Islet precursor cell (in vitro differentiated cells): ENCODE data around the gene KDM8.
"Not testable (repeated sequence)": the region's sequence is repeated elsewhere in the genome, so short reads cannot be mapped to it uniquely, and the experiment has no call there.

Experiments used
- DNase-seq: peaks from one replicate; pipeline ENCODE4 v3.0.0-alpha.2; 2018

Gene KDM8

DNA sequence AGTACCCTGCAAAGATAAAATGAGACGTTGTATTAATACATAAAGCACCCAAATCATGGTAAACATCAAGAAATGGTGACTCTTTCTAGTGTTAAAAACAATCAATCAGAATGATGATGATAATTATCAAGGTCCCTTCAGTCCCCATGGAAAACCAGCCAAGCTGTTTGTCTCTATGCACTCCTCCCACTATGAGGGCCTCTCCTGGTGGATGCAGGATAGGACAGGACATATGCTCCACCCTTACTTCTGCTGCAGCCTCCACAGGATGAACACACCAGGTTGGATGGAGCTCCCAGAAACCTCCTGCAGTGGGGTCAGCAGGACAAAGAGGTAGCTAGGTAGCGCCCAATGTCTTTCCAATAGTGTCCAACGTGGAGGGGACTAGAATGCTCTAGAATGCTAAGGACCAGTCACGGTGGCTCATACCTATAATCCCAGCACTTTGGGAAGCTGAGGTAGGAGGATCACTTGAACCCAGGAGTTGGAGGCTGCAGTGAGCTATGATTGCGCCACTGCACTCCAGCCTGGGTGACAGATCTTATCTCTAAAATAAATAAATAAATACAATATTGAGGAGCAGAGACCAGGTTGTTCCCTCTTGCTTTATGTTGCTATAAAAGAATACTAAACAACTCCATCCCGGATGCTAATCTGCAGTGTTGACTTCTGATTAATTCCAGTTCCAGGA is 9.9 kb upstream of the KDM8 start:
- DNase-seq: no peak

DNA sequence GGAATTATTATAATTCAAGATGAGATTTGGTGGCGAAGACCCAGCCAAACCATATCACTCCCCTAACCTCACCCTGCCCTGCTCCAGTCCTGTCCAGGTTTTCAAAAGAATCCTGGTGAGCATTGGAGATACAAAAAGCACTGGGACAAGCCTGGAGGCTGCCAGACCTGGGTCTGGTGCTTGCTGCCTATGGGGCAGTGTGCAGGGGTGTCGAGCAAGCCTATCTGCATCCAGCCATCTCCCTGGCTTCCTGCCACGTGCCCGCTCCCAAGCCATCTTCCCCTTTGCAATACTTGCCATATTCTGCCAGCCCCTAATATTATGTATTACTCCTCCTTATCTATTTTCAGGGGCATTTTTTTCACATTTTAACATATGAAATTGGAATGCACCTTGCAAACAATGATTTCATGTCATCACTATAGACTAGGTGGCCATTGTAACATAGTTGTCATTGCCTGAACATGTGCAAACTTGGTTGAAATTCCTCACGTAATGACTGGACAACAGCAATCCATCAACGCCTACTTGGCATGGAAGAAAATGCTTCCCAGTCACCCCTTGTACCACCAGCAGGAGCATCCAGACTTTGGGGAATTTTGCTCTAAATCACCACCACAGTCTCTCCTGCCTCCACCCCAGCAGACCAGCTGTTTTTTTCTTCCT is 8.1 kb upstream of the KDM8 start:
- no peak for DNase-seq

DNA sequence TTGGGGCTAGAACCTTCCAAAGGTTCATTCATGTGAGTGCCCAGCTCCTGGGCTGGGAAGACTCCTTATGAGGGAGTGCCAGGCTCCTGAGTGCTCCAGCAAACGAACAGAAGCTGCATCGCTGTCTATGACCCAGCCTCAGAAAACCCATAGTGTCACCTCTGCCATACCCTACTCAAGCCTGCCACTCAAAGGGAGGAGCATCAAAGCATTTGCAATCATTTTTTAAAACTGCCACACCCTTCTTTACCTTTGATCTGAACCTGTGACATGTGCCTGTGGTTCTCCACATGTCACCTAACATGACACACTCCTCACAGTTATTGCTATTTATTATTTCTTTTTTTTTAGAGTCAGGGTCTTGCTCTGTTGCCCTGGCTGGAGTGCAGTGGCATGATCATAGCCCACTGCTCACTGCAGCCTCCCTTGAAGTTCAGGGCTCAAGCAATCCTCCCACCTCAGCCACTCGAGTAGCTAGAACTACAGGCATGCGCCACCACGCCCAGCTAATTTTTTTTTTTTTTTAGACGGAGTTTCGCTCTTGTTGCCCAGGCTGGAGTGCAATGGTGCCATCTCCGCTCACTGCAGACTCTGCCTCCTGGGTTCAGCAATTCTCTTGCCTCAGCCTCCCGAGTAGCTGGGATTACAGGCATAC is 7.3 kb upstream of the KDM8 start:
- no peak for DNase-seq

DNA sequence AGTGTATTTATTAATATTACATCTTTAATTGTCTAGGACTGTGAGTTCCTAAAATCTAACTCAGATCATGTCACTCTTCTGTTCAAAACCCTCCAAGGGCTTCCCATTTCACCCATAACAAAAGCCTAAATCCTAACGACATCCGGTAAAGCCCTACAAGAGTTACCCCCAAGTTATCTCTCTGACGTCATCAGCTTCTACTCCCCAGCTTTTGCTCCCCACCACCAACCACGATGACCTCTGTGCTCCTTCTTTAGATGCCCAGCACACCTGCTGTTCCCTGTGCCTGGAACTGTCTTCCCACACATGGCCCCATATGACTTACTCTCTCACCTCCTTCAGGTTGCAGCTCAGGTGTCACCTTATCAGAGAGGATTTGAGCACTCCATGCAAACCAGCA is 6.3 kb upstream of the KDM8 start:
- no peak for DNase-seq

DNA sequence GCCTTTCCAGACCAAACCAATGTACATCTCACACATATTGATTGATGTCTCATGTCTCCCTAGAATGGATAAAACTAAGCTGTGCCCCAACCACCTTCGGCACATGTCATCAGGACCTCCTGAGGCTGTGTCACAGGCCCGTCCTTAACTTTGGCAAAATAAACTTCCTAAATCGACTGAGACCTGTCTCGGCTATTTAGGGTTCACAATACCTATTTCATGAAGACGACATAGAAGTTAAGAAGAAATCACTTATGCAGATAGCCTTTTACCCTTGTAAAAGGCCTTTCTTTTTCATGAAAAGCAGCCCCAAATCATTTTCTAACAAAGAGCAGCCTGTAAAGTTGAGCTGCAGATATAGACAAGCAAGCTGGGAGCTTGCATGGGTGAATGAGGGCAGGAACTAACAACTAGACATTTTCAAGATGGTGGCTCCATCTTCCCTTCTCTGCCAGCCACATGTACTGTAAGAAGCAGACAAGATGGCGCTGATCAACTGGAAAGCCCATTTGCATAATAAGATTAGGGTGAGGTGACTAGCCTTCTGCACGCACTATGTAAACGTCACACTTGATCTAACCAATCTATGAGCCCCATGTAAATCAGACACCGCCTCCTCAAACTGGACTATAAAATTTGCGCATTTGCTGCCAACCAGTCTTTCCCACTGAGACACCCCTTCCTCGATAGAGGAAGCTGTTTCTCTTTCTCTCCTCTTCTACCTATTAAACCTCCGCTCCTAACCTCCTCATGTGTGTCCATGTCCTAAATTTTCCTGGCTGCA is 4.7 kb upstream of the KDM8 start:
- DNase-seq: no peak

DNA sequence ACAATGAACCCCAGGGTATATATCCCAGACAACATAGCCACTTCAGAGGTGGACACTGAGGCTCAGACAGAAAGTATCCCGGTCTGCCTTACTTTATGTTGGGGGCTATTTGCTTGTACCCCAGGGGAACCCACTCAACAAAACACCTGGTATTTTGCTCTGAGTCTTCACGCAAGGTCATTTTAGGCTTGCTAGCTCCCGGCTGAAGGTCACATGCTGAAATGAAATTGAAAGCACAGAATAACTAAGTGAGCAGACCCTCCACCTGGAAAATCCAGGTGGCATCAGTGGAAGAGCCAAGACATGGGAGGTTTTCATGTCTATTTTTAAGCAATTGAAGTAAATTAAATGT is 4.1 kb upstream of the KDM8 start:
- no peak for DNase-seq

DNA sequence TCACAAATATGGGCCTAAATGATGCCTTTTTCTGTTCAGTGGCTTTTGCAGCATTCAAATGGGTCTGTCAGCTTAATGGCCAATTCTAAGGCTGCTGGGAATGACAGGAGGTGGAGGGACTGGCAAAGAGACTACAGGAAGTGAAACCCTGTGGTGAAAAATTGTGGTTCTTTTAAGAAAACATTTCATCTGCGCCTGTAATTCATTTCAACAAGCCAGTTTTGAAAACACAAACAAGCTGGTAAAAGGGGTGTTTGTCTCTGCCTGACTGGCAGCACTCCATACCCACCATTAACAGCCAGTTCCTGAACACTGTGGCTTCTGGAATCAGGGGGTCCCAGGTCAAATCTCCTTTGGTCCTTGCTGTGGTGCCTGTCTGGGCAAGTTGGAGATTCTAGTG is 3.6 kb upstream of the KDM8 start:
- DNase-seq: no peak

DNA sequence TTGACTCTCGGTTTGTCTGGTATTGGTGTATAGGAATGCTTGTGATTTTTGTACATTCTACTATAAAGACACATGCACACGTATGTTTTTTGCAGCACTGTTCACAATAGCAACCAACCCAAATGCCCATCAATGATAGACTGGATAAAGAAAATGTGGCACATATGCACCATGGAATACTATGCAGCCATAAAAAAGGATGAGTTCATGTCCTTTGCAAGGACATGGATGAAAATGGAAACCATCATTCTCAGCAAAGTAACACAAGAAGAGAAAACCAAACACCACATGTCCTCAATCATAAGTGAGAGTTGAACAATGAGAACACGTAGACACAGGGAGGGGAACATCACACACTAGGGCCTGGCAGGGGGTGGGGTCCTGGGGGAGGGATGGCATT is 2.4 kb upstream of the KDM8 start:
- not testable (repeated sequence) for DNase-seq

DNA sequence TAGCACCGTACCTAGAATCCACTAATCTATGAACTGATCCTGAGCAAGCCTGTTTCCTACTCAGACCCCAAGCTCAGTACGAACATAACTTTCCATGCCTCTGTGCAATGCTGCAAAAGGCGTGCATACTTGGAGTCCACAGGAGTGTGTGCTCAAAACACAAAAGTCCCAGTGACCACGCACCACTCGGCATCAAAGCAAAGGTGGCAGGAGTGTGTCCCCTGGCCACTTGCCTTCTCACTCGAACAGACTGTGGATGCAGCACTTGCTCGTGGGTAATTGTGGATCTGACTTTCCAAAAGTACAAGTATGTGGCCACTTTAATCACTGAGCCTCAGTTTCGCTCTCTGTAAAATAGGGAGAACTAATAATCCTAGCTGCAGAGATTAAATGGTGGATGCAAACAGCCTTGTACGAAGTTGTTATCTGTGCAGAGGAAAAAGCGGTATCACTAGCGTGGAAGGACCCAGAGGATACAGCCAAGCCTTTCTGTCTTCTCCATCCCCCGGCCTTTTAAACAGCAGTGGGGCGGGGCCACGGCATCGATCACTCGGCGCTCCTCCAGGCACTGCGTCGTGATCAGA is 311 bp upstream of the KDM8 start:
- DNase-seq: no peak

DNA sequence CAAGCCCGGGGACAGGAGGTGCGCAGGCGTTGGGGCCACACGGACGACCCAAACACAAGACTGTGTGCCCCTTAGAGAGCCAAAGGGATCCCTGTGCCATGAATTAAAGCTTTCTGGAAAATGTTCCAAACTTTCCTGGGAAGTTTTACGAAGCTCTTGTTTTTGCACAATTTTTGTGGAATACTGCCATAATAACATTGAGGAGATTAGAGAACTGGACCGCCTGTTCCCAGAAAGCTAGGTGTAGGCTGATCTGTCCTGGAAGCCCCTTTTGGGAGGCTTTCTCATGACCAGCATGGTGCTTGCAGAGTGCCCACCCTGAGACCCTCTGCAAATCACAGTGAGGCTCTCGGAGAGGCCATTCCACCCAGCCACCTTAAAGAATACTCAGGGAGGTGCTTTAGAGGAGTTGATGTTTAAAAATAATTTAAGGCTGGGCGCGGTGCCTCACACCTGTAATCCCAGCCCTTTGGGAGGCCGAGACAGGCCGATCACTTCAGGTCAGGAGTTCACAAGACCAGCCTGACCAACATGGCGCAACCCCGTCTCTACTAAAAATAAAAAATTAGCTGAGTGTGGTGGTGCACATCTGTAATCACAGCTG is 1.1 kb downstream of the KDM8 start:
- DNase-seq: no peak

DNA sequence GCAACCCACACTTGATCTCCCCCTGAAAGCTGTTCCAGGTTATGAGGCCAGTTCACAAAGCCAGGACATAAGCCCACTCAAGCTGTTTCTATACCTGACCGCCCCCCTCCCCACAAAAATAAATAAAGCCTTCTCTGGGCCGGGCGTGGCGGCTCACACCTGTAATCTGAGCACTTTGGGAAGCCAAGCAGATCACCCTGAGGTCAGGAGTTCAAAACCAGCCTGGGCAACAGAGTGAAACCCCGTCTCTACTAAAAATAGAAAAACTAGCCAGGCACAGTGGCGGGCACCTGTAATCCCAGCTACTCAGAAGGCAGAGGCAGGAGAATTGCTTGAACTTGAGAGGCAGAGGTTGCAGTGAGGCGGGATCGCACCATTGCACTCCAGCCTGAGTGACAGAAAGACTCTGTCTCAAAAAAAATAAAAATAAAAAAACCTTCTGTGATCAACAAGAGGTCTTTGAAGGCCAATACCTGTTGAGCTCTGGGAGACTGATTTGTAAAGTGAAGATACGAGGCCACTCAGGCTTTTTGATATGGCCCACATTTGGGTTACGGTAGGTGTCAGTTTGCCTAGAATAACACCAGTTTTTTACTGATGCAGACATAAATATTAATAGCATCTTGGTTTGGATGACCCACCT is 2.2 kb downstream of the KDM8 start:
- no peak for DNase-seq

DNA sequence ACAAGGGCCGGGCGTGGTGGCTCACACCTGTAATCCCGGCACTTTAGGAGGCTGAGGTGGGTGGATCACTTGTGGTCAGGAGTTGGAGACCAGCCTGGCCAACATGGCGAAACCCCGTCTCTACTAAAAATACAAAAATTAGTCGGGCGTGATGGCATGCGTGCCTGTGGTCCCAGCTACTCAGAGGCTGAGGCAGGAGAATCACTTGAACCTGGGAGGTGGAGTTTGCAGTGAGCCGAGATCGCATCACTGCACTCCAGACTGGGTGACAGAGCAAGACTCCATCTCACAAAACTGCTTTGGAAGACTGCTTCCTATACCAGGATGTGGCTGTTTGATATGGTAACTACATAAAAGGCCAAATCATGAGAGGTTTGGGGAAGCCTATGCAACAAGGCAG is 3.8 kb downstream of the KDM8 start:
- DNase-seq: not testable (repeated sequence)

DNA sequence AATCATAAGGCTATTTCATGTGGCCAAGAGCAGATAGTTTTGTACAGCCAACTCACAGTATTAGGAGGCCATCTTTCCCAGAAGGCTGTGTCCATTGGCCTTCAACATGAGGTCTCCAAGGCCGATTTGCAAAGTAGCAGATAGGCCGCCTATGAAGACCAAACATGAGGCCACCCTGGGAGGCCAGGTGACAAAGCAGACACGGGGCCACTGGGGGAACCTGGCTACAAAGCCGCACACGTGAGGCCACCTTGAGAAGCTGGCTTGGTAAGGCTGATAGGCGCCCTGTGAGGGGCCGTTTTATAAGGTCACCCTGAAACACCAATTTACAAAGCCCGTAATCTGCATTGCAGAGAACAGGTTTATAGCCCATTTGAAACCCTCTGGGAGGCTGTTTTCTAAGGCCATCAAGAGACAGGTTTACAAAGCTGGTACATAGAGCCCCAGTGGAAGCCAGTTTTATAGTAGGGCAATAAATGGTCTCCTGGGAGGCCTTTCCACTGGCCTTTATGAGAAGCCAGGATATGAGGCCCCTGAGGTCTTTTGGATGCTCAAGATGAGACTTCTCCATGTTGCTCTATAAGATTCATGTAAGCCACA is 4.9 kb downstream of the KDM8 start:
- no peak for DNase-seq

DNA sequence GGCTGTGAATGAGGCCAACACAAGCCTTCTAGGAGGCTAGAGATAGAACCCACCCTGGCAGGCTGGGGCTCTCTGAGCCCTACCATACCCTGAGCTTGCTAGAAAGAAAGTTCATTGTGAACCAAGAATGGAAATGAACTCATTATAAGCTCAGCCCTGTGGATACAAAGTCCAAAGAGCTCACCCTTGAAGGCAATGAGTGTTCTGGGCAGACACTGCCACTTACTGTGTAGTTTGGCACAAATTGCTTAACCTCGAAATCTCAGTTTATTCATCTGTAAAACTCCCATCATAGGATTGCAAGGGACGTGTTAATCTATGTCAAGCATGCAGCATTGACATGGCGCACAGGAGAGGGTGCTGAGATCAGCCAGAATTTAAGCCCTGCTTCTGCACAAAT is 5.5 kb downstream of the KDM8 start:
- no peak for DNase-seq

DNA sequence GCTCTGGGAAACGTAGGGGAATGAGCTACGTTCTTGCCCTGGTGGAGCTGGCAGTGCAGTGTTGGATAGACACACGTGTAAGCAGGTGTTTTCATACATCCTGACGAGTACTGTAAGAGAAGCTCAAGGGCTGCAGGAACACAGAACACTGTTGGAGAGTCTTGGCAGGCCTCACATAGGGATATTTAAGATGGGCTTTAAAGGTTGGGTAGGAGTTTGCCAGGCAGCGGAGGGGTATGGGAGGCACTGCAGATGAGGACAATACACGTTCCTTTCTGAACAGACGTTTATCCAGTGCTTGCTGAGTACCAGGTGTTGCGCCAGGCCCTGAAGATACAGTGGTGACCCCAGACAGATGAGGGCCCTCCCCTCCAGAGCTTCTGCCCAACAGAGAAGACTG is 6.3 kb downstream of the KDM8 start:
- DNase-seq: no peak

DNA sequence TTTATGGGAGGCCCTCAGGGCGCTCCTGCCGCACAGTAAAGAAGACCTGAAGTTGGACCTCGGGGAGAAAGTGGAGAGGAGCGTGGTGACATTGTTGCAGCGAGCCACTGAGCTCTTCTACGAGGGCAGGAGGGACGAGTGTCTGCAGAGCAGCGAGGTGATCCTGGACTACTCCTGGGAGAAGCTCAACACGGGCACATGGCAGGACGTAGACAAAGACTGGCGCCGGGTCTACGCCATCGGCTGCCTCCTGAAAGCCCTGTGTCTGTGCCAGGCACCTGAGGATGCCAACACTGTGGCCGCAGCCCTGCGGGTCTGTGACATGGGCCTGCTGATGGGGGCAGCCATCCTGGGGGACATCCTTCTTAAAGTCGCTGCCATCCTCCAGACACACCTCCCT is 6.8 kb downstream of the KDM8 start:
- DNase-seq: no peak

DNA sequence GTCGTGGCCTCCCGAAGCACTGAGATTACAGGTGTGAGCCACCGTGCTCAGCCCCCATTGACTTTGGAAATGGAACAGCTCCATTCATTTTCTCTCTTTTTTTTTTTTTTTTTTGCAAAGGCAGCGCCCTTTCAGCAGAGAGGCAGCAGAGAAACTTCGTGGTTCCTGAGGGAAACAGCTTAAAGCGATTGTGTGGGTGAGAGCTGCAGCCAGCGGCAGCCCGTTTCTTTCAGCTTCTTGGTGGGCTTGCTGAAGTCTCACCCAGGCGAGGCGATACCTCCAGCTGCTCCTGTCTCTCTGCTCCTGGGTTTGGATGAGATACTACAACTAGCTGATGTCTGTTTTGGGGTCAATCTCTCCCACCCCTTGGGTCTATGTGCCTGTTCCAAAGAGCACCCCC is 7.7 kb downstream of the KDM8 start:
- DNase-seq: no peak

DNA sequence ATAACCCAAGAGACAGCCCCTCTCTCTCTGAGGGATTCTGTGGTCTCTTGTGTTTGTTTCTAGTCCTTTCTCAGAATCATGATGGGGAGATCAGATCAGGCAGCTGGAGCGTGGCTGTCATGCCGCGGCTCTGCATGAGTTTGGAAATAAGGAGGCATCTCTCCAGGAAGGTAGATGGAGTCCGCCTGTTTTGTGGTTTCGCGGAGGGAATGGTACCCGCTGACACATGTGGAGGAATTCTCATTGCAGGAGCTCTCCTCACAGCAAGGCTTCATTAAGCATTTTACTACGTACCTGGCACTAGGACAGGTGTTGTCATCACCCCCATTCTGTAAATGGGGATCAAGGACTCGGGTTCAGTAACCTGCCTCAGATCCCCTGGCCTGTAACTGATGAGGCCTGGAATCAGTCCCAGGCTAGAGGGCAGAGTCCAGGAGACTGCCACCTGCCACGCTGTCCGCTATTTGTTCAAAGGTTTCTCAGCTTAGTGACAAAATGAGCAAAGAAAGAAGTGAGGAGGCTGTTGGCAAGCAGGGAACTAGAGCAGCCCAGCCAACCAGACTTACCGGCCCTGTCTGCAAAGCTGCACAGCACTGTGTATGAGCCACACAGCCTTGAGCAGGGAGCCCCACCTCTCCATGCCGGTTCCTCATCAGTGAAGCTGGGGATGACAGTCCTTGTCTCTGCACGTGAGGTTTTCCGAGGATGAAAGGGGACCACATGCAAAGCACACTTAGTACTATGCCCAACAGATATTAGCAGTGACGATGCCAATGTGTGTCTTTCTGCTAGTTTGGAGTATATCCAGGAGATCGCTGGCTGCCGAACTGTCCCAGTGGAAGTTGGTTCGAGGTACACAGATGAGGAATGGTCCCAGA is 11.0 kb downstream of the KDM8 start:
- no peak for DNase-seq

DNA sequence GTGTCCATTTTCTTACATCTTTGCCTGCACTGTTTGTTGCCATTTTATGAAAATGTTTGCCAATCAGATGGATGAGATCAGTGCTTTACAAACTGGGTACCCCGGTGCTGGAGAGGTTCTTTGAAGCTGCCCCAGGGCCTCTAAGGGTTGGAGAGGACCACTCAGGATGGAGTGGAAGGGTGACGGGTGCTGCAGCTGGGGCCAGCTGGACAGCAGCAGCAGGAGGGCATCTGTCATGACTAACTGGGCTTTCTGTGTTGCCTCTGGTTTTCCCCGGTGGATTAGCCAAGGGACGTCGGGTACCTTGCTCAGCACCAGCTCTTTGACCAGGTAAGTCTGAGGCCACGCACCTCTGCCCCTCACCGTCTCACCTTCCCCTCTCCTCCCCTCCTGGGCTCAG is 12.3 kb downstream of the KDM8 start:
- DNase-seq: no peak

DNA sequence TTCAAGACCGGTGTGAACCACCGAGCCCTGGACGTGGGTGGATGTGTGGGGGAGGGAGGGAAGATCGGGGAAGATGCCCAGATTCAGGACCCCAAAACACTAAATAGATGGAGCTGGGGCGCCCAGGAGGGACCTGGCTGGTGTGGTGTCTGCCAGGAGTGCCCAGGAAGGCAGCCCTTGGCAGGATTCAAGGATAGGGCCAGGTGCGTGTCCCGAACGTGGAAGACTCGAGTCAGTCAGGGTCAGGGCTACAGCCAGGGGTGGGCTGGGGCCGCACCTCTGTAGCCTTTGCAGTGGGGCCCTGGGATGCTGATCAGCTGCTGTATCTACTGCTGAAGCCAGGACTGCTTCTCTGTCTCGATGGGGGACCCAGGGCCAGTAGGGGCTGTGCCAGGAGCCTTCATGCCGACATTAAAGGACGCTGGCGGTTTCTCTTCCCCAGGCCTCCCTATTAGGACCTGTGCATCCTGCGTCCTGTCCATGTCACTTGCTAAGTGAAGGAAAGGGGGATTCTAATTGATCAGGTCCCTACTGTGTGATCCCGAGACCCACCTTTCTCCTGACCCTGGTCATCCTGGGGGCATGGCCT is 13.1 kb downstream of the KDM8 start:
- DNase-seq: no peak

DNA sequence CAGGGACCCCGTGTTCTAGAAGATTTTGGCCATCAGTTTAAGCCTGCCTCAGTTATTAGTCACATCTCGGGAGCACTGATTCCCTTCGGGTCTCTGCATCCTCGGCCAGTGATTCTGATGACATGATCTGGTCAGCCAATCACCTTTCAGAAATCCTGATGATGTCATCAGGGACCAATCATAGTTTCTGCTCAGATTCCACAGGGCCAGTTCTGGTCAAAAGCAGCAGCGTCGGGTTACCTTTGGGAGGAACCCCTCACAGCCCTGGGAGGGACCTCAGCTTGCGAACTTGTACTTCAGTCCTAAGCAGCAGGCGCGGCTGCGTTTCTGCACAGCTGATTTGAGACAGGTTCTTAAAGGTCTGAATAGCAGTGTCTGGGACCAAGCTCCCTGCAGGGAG is 13.9 kb downstream of the KDM8 start:
- DNase-seq: no peak
